Prostate gland (tissue), 2 donors: ENCODE data around the gene G2E3.

Source experiments
- POLR2A ChIP-seq: fragments of 450-650 bp; IDR thresholded peaks from one replicate; pipeline ENCODE4 v1.6.1; 2016; ENCODE audit warnings: antibody characterized with exemption, mild to moderate bottlenecking
- TF ChIP-seq, protein P1 (sequence below), 4 experiments: fragments of 200-600 bp in 2 of 4; fragments of 450-650 bp in 2 of 4; sonication (generic) in 2 of 4; IDR thresholded peaks; 1 replicate in 3 of 4; 2 replicates in 1 of 4; pipeline ENCODE4 v1.5.1; 2016 to 2019; ENCODE audit warnings: antibody characterized with exemption in 4 of 4, mild to moderate bottlenecking in 2 of 4, moderate library complexity in 2 of 4

DNA sequence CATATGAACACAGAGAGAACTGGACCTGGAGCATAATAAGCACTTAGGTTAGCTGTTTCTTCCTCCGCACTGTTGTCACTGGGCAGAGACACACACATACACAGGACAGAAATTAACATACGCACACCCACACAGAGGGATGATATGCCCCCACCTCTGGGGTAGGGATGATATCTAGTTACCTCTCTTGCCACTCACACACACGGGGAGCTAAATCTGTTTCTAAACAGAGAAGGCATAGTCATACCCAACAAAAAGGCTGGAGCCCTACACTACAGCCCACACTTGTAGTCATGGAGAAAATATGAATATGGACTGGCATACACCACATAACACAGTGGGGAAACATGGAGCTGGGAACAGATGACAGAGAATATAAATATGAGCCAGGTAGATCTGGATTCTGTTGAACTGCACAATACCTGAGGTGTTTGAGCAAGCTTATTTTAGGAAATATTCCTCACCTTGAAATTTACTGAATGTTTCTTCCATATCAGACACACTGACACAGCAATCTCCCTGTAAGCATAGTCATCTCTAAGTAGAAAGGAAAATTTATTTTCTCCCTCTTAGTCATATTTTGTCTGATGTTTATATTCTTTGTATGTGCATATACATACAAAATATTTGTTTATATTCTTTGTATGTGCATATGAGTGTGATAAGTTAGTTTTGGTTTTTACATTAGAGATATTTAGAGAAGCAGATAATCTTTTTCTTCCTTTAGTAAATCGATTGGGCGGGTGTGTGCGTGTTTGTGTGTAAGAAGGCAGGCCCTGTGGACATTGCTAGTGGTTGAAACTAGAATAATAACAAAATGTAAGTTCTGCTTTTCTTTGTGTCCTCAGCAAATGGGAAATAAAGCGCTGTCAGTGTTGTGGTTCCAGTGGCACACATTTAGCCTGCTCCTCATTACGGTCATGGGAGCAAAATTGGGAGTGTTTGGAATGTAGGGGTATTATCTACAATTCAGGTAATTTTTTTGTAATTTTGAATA is 42.3 kb downstream of the G2E3 start:
- TF ChIP-seq POLR2A: no peak
- TF ChIP-seq, protein P1, sequence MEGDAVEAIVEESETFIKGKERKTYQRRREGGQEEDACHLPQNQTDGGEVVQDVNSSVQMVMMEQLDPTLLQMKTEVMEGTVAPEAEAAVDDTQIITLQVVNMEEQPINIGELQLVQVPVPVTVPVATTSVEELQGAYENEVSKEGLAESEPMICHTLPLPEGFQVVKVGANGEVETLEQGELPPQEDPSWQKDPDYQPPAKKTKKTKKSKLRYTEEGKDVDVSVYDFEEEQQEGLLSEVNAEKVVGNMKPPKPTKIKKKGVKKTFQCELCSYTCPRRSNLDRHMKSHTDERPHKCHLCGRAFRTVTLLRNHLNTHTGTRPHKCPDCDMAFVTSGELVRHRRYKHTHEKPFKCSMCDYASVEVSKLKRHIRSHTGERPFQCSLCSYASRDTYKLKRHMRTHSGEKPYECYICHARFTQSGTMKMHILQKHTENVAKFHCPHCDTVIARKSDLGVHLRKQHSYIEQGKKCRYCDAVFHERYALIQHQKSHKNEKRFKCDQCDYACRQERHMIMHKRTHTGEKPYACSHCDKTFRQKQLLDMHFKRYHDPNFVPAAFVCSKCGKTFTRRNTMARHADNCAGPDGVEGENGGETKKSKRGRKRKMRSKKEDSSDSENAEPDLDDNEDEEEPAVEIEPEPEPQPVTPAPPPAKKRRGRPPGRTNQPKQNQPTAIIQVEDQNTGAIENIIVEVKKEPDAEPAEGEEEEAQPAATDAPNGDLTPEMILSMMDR (IDR thresholded peaks at IDR 0.05): no peak
